ENCODE measurements around the gene KDM7A.

DNA sequence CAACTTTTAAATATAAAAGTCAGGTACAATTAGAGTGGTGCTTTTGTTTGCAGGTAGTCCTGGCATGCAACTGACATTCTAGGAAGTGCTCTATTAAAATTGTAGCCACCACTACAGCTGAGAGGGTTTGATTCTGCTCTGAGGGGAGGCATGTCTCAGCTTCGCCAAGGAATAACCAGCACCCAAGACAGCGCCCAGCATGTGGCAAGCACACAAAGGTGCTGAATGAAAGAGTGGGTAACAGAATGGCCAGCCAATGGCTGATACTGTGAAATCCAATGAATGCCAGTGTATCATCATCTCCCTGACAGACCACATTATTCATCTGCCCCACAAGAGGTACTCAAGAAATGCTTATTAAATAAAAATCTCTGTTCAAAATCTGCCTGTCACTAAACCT is 121.0 kb downstream of the KDM7A start:
- no peak for TF ChIP-seq CTCF (conservative IDR thresholded peaks at IDR 0.05; ENCODE audit: low read depth, low read length)
- TF ChIP-seq MAFK (IDR thresholded peaks at IDR 0.05; ENCODE audit: low read depth, low read length): no peak
- TF ChIP-seq POLR2A (IDR thresholded peaks at IDR 0.05; ENCODE audit: low read depth, low read length): no peak
- TF ChIP-seq RAD21 (IDR thresholded peaks at IDR 0.05; ENCODE audit: low read length): no peak
